CD4-positive, alpha-beta T cell treated with Interleukin-17A for 4 hours (primary cell): Measurements from ENCODE around the gene IL7R.

Experiments used
- DNase-seq: peaks from one replicate; pipeline ENCODE4 v3.0.0-alpha.2; 2020; ENCODE audit warnings: mixed read lengths

The IL7R gene

DNA sequence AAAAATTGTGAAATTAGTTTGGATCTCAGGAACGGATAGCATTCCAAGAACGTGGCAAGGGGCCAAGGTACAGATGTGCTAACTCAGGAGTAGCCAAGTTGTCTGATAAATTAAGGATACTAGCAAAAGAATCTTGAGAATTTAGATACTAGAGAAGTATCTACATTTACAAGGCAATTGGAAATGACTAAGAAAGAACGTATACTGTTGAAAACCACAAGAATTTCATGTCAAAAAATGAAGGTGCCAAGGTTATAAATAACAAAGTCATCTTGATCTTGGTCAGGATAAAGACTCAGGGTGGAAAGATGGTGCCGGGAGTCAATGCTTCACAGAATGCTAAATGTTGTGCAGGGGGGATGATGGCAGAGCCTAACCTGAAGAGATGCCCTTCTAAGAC, 62.5 kb downstream of the IL7R start:
- no peak for DNase-seq

DNA sequence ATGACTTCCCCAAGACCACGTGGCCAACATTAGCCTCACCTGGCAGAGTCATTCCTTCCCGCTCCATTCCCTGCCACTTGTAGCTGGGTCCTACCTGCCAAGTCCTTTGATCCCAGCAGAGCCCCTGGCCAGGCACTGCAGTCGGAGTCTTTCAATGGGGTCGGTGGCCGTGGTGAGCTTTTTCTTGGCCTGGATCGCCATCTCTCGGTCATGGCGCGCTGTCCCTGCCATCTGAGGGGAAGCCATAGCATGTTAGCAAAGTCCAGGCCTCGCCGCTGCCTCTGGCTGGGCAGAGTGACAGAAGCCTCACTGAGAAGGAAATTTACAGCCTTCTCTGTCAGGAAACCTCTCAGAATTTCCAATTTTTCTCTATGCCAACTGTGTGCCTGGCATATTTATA, 64.2 kb downstream of the IL7R start:
- DNase-seq: no peak

DNA sequence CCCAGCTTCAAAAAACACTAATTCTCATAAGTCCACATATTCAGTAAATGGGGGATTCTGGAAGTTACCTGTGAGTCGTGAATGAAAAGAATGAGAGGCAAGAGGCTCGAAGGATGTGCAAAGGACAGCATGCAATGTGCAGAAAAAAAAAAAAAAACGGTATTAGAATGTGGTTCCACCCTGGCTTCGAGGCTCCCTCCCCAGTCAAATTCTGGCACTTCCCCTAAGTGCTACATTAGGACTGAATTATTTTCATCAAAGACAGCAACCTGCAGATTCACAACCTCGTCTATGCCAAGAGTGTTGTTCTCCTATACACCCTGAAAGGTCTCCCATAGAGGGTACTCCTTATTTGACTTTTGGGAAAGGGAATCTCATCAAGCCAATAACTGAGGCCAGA, 65.2 kb downstream of the IL7R start:
- DNase-seq: peak; percentile 25

DNA sequence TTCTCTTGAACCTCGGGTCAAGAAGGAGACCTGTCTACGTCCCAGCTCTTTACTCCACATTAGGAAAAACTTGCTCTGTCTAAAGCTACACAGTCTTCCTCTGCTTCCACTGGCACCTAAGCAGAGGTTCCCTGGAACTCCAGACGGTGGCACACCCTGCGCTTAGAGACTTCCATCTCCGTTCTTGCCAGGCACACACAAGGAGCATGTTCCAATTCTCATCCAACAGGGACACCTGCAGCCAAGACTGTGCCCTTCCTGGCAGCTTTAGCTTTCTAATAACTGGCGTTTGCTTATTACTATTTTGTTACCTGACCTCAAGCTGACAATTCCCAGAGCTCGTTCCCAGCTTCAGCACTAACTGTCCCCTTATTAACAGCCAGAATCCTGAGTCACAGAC, 65.8 kb downstream of the IL7R start:
- no peak for DNase-seq

DNA sequence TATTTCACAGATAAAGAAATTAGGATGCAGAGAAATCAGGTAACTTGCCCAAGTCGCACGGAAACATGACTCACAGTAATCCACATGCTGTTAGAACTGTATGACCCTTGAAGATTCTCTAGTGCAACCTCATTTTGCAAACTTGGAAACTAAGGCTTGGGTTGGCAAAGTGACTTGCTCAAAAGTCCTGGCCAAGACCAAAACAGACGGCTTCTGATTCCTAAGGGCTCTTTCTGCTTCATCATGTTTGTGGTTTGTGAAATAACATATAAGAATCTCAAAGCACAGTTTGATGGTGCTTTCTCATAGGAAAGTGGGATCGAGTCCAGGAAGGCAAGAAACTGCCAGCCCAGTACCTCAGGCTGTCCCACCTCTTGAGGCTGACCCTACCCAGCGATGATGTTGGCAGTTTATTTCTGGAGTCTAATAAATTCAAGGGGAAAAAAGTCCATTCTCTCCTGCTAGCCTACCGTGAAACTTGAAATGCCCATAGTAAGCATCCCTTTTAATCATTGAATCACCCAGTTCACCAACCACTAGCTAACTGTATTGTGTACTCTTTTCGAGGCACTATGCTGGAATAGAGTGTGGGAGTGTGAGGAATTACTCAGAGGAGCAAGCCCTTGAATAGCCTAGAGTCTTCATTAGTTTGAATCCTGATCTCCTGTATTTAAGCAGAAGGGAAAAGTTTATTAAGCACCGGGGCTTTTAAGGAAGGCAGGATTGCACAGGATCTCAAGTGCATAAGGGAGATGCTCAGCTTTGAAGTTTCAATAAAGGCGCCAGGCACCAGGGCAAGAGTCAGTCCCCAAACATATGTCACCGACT, 67.6 kb downstream of the IL7R start:
- DNase-seq: peak; percentile 34

DNA sequence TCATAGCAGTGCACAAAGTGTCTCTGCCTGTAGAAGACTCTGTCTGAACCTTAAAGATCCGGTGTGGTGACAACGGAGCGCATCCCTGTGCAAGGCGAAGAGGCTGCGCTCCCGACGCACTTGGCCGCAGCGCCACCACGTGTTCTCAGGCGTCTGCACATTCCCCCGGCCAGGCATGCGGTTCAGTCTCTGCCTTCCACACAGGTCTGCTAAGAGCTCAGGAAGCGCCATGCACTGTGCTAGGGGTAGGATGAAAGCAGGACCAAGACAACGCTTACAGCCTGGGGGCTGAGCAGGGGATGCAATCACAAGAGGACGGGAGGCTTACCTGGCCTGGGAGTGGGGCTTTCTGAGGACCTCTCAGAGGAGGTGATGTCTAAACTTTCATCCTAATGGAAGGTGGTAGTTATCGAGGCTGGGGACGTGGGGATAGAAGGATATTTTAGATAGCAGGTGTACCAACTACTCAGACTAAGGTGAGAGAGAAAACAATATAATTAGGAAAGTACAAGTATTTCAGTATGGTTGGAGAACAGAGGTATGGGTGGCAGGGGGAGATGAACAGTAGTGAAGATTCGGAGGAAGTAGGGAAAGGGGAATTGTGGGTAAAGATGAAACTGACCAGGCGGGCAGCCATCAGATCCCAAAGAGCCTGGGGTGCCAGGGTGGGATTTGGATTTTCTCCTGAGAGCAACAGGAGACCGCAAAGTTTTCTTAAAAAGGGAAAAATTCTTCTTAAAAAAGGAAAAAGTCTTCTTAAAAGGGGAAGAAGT, 68.4 kb downstream of the IL7R start:
- DNase-seq: peak; percentile 94

DNA sequence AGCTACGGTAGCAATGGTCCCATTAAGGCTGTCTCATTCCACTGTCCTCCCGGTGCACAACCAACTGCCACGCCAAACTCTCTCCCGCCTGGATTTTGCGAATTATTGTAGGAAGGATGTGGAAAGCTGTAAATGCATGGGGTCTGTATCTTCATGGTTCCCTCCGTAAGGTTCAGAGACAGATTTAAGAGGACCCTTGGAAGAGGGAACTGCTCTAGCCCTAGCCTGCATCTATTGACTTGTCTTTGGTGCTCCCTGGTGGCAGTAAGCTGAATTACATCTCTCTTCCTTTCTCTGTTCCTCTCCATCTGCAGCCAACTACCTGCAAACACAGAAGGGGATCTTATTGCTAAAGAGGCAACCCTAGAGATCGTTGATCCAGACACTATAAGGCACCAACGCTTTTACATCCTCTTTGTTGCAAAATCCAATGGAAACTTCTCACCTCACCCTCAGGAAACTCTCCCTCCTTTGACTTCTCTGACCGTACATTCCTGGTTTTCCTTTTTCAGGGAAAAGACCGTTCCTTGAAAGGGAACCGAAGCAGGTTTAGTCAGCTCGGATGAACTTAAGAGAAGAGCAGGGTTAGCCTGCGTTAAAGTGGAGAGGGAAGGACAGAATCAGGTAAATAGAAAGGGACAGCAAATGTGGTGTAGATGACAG, 69.8 kb downstream of the IL7R start:
- DNase-seq: peak; percentile 77
